Neural cell (in vitro differentiated cells): ENCODE measurements around the gene TPBG. TPM values are rescaled to one million over a fixed set of nuclear protein-coding genes. Genes with fewer than 3 reads are reported as not detected.

ENCODE experiments used
- H2AFZ ChIP-seq: fragments of 200-600, 300-800 bp; sonication (generic), shearing (Covaris generic); 2 replicates; pipeline ENCODE4 v1.6.0; 2014; ENCODE audit warnings: low read depth, mild to moderate bottlenecking, antibody characterized with exemption, low read length, moderate library complexity
- H3F3A ChIP-seq: fragments of 200-600 bp; shearing (Covaris generic); 2 replicates; pipeline ENCODE4 v1.6.1; 2016; ENCODE audit warnings: mild to moderate bottlenecking, moderate library complexity, mixed read lengths, antibody characterized with exemption, low read length; ENCODE audit not compliant: insufficient read depth, poor library complexity, severe bottlenecking
- H3K27ac ChIP-seq: fragments of 200-600, 300-800 bp; sonication (generic), shearing (Covaris generic); 2 replicates; pipeline ENCODE4 v1.5.1; 2014; ENCODE audit warnings: mild to moderate bottlenecking, low read length, moderate library complexity
- H3K27me3 ChIP-seq: fragments of 300-800, 200-600 bp; sonication (generic), shearing (Covaris generic); 2 replicates; pipeline ENCODE4 v1.6.0; 2014; ENCODE audit warnings: mild to moderate bottlenecking, low read depth, low read length, moderate library complexity; ENCODE audit not compliant: insufficient read depth
- H3K36me3 ChIP-seq: fragments of 300-800, 200-600 bp; sonication (generic), shearing (Covaris generic); 2 replicates; pipeline ENCODE4 v1.5.1; 2014; ENCODE audit warnings: mild to moderate bottlenecking, antibody characterized with exemption, low read length, moderate library complexity; ENCODE audit not compliant: insufficient read depth
- H3K4me2 ChIP-seq: fragments of 300-800, 200-600 bp; sonication (generic), shearing (Covaris generic); 2 replicates; pipeline ENCODE4 v1.6.0; 2014; ENCODE audit warnings: mild to moderate bottlenecking, low read length
- H3K4me3 ChIP-seq: fragments of 300-800, 200-600 bp; sonication (generic), shearing (Covaris generic); 2 replicates; pipeline ENCODE4 v1.5.1; 2014; ENCODE audit warnings: mild to moderate bottlenecking, low read length, moderate library complexity
- H3K79me2 ChIP-seq: fragments of 200-600 bp; shearing (Covaris generic); replicated peaks from 2 replicates; pipeline ENCODE4 v1.6.0; 2014; ENCODE audit warnings: mild to moderate bottlenecking, low read length, moderate library complexity; ENCODE audit not compliant: insufficient read depth
- H3K9ac ChIP-seq: fragments of 300-800, 200-600 bp; sonication (generic), shearing (Covaris generic); 2 replicates; pipeline ENCODE4 v1.6.1; 2016; ENCODE audit warnings: mild to moderate bottlenecking, low read length, mixed read lengths
- H3K9me2 ChIP-seq: fragments of 200-600 bp; shearing (Covaris generic); 2 replicates; pipeline ENCODE4 v1.6.1; 2016; ENCODE audit warnings: mild to moderate bottlenecking, low read length, mixed read lengths; ENCODE audit not compliant: insufficient read depth
- H3K9me3 ChIP-seq: fragments of 200-600, 300-800 bp; sonication (generic), shearing (Covaris generic); 2 replicates; pipeline ENCODE4 v1.6.1; 2016; ENCODE audit warnings: mild to moderate bottlenecking, mixed run types, low read length, moderate library complexity, mixed read lengths
- H4K20me1 ChIP-seq: fragments of 200-600 bp; shearing (Covaris generic); 2 replicates; pipeline ENCODE4 v1.6.1; 2016; ENCODE audit warnings: mild to moderate bottlenecking, mixed run types; ENCODE audit not compliant: insufficient read depth
- CTCF ChIP-seq: fragments of 450-650 bp; IDR thresholded peaks from 2 replicates; pipeline ENCODE4 v1.5.1; 2014; ENCODE audit warnings: antibody characterized with exemption, mild to moderate bottlenecking, moderate library complexity; ENCODE audit not compliant: poor library complexity, severe bottlenecking
- EP300 ChIP-seq: fragments of 450-650 bp; conservative IDR thresholded peaks from 2 replicates; pipeline ENCODE4 v1.6.1; 2014; ENCODE audit warnings: antibody characterized with exemption, mild to moderate bottlenecking, moderate library complexity; ENCODE audit not compliant: poor library complexity, severe bottlenecking
- EZH2 ChIP-seq: fragments of 200-600, 300-800 bp; shearing (Covaris generic), sonication (generic); IDR thresholded peaks from 2 replicates; pipeline ENCODE4 v1.6.1; 2014; ENCODE audit warnings: antibody characterized with exemption, low read length, borderline replicate concordance, mild to moderate bottlenecking; ENCODE audit not compliant: insufficient read depth, poor library complexity, severe bottlenecking
- MXI1 ChIP-seq: fragments of 450-650 bp; conservative IDR thresholded peaks from 2 replicates; pipeline ENCODE4 v1.6.1; 2014; ENCODE audit warnings: antibody characterized with exemption, mild to moderate bottlenecking; ENCODE audit not compliant: poor library complexity, severe bottlenecking
- POLR2AphosphoS5 ChIP-seq: IDR thresholded peaks from 2 replicates; pipeline ENCODE4 v1.6.1; 2012
- RAD21 ChIP-seq: fragments of 450-650 bp; conservative IDR thresholded peaks from 2 replicates; pipeline ENCODE4 v1.6.1; 2014; ENCODE audit warnings: antibody characterized with exemption, mild to moderate bottlenecking, moderate library complexity
- REST ChIP-seq: IDR thresholded peaks from 2 replicates; pipeline ENCODE4 v1.6.1; 2012; ENCODE audit warnings: borderline replicate concordance
- SMC3 ChIP-seq: fragments of 450-650 bp; conservative IDR thresholded peaks from 2 replicates; pipeline ENCODE4 v1.6.1; 2014; ENCODE audit warnings: antibody characterized with exemption, mild to moderate bottlenecking, moderate library complexity; ENCODE audit not compliant: poor library complexity
- TAF1 ChIP-seq: IDR thresholded peaks from 2 replicates; pipeline ENCODE4 v1.6.1; 2012; ENCODE audit warnings: low read depth
- polyA plus RNA-seq: library from polyadenylated mRNA; depleted of rRNA; stranded (reverse); fragments of >200 nt; gene quantifications from 2 replicates; pipeline ENCODE4 v1.2.3, GENCODE V29; 2014

Gene TPBG
- polyA plus RNA-seq, 1 donor from 2014 or later = 25.0 TPM

DNA sequence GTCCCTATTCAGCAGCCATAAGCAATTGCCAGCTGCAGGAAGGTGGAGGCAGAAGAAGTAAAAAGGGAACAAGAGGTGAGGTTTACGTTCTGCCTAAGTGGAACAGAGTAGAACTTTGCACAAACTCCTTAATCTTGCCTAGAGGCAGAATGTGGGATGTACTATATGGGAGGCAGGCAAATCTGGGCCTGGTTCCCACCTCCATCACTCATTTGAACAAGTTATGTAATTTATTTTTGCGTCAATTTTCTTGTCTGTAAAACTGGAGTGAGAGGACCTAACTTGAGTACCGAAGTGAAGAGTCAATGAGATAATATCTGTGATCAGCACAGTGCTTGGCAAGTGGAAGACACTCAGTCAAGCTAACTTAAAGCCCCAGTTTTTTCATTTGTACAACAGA lies 2.0 kb upstream of the TPBG start:
- TF ChIP-seq SMC3 (no peak), REST (no peak), EP300 (no peak), CTCF (no peak), RAD21 (no peak), POLR2AphosphoS5 (no peak), TAF1 (no peak), EZH2 (no peak), MXI1 (no peak)
- Histone ChIP-seq H3K9ac (no peak overlapping the region), H3K4me3 (no peak overlapping the region), H3K4me2 (no peak overlapping the region), H4K20me1 (no peaks in the 10 kb centered on the region), H3K36me3 (no peaks in the 10 kb centered on the region), H3F3A (peaks cover 2% of the 10 kb centered on the region), H3K9me3 (no peaks in the 10 kb centered on the region), H2AFZ (no peak overlapping the region), H3K9me2 (no peaks in the 10 kb centered on the region), H3K27ac (no peak overlapping the region), H3K79me2 (no peaks in the 10 kb centered on the region), H3K27me3 (peaks cover 47% of the 10 kb centered on the region)

- H3F3A ChIP-seq = peaks cover 2% of the 10 kb centered on the region
- H3K27ac ChIP-seq = no peak overlapping the region
- no peak overlapping the region for H3K9ac ChIP-seq
- H3K4me2 ChIP-seq = no peak overlapping the region
- no peaks in the 10 kb centered on the region for H3K9me2 ChIP-seq
- H4K20me1 ChIP-seq = no peaks in the 10 kb centered on the region
- H3K9me3 ChIP-seq = no peaks in the 10 kb centered on the region
- H3K4me3 ChIP-seq = no peak overlapping the region
- H3K36me3 ChIP-seq = no peaks in the 10 kb centered on the region
- H2AFZ ChIP-seq = no peak overlapping the region
- H3K79me2 ChIP-seq = no peaks in the 10 kb centered on the region
- peaks cover 47% of the 10 kb centered on the region for H3K27me3 ChIP-seq
- TF ChIP-seq POLR2AphosphoS5 = no peak
Observed at GRCh38 chr6:82362144-82362543, 1.5 kb upstream of the TPBG start.

GRCh38 chr6:82362878-82363427 lies 664 bp upstream of the TPBG start:
- Histone ChIP-seq H3K27me3 (peaks cover 47% of the 10 kb centered on the region), H2AFZ (peak overlapping the region; percentile 58), H3K27ac (peak overlapping the region; percentile 11), H3K9me3 (no peaks in the 10 kb centered on the region), H3K9ac (peak overlapping the region; percentile 58), H3K4me3 (peak overlapping the region; percentile 75), H4K20me1 (no peaks in the 10 kb centered on the region), H3K4me2 (peak overlapping the region; percentile 82), H3K36me3 (no peaks in the 10 kb centered on the region), H3K9me2 (no peaks in the 10 kb centered on the region), H3F3A (peaks cover 2% of the 10 kb centered on the region), H3K79me2 (no peaks in the 10 kb centered on the region)
- TF ChIP-seq EZH2 (no peak), REST (no peak), EP300 (no peak)
